Activated CD4-positive, CD25-positive, alpha-beta regulatory T cell treated with anti-CD3 and anti-CD28 coated beads, Interleukin-2, amount 50 U/mL, for 72 hours (primary cell): ENCODE results near the gene SLC34A1.
A peak's percentile ranks its signal among the peaks of the same experiment; 100 is the strongest.

Experiments used
- DNase-seq: peaks from one replicate; pipeline ENCODE4 v3.0.0; 2021

The SLC34A1 gene

GRCh38 chr5:177447066-177447610, 62.9 kb downstream of the SLC34A1 start:
- peak; percentile 57 for DNase-seq

GRCh38 chr5:177447611-177448243, 63.5 kb downstream of the SLC34A1 start:
- peak; percentile 31 for DNase-seq
